Activated naive CD8-positive, alpha-beta T cell treated with anti-CD3 and anti-CD28 coated beads, Interleukin-2, amount 50 U/mL, for 24 hours (primary cell): ENCODE measurements around the gene UBN1.

Experiments
- ATAC-seq: fragments of 150-1000 bp; cut with Tn5 transposase; one replicate; pipeline ENCODE4 v1.10.0; 2021
- DNase-seq: peaks from one replicate; pipeline ENCODE4 v3.0.0; 2021
- H3K27ac Mint-ChIP-seq: one replicate; pipeline ENCODE4 v1.8.0; 2021; ENCODE audit warnings: mild to moderate bottlenecking, mixed read lengths
- H3K27me3 Mint-ChIP-seq: one replicate; pipeline ENCODE4 v1.8.0; 2021; ENCODE audit warnings: mixed read lengths
- H3K36me3 Mint-ChIP-seq: one replicate; pipeline ENCODE4 v1.8.0; 2021; ENCODE audit warnings: low read depth, mixed read lengths
- H3K4me1 Mint-ChIP-seq: one replicate; pipeline ENCODE4 v1.8.0; 2021; ENCODE audit warnings: mixed read lengths
- H3K4me3 Mint-ChIP-seq: one replicate; pipeline ENCODE4 v1.8.0; 2021; ENCODE audit warnings: mild to moderate bottlenecking, moderate library complexity, mixed read lengths
- H3K9me3 Mint-ChIP-seq: one replicate; pipeline ENCODE4 v1.8.0; 2021; ENCODE audit warnings: mixed read lengths

UBN1 gene

DNA sequence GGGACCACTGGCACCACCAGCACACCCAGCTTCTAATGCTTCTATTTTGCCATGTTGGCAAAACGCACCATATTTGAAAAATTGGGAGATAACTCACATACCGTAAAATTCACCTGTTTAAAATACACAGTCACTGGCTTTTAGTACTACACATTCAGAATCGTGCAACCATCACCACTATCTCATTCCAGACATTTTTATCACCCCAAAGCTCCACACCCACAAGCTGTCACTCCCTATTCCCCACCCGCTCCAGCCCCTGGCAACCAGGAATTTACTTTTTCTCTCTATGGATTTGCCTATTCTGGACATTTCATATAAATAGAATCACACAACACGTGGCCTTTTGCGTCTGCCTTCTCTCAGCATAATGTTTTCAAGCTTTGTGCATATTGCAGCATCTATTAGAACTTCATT lies 64.7 kb downstream of the UBN1 start:
- Mint-ChIP-seq H3K9me3 (no peaks in the 10 kb centered on the region), H3K4me1 (no peaks in the 10 kb centered on the region), H3K27me3 (peaks cover 9% of the 10 kb centered on the region), H3K4me3 (no peak overlapping the region), H3K36me3 (no peaks in the 10 kb centered on the region), H3K27ac (no peak overlapping the region)
- no peak for DNase-seq
- ATAC-seq: no peak

DNA sequence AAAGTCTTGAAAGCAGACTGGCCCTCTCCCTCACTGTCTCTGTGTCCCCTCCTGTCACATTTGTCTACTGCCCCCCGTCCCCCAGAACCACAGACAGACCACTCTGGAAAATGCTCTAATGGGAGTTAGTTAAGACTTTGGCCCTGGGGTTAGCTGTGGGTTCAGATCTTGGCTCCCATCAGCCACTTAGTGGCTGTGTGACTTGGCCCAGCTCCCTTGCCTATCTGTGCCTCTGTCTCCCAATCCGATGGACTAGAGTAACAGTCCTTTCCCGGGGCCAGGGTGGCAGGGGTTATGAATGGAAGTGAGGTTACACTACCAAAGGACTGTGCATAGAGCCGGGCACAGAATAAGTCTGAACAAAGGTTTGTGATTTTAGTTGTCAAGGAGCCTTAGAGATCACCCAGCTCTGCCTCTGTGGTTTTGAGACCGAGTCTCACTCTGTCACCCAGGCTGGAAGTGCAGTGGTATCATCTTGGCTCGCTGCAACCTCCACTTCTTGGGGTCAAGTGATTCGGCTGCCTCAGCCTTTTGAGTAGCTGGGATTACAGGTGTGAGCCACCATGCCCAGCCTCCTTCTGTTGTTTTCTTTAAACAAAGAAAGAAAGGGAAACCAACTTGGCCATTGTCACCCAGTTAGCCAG lies 66.0 kb downstream of the UBN1 start:
- no peaks in the 10 kb centered on the region for H3K9me3 Mint-ChIP-seq
- no peaks in the 10 kb centered on the region for H3K4me1 Mint-ChIP-seq
- H3K4me3 Mint-ChIP-seq: no peak overlapping the region
- no peak overlapping the region for H3K27ac Mint-ChIP-seq
- ATAC-seq (no peak), DNase-seq (no peak)
- H3K27me3 Mint-ChIP-seq: peaks cover 4% of the 10 kb centered on the region
- H3K36me3 Mint-ChIP-seq: no peaks in the 10 kb centered on the region

DNA sequence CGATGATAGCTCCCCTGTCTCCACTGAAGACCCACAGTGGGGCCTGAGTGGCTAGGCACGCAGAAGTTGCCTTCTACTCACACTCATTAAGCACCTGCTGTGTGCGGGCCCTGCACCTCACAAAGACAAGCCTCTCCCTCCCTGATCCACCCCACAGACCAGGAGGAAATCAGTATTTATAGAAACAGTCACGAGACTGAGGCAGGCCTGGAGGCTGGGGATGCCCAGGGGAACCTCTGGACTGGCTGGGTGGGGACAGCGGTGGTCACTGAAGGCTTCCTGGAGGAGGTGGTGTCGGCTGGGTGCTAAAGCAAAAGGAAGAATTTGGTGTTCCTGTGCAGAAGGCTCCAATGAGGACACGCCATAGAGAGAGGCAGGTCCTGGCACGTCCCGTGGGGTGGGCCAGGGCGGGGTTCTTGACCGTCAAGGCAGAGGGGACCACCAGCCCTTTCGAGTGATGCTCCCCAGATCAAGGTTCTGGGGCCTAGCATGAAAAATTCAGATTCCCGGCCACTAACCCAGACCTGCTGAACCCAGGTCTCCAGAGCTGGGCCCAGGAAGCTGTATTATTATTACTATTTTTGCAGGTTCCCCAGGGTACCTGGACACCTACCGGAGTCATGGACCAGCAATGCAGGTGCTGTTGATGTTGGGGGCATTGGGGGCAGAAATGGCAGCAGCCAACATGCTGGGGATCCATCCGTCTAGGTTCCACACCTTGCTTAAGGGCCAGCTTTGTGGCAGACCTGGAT lies 66.7 kb downstream of the UBN1 start:
- Mint-ChIP-seq H3K27me3 (peaks cover 3% of the 10 kb centered on the region), H3K27ac (no peak overlapping the region), H3K4me3 (no peak overlapping the region), H3K4me1 (no peaks in the 10 kb centered on the region), H3K36me3 (no peaks in the 10 kb centered on the region), H3K9me3 (no peaks in the 10 kb centered on the region)
- DNase-seq (no peak), ATAC-seq (no peak)

DNA sequence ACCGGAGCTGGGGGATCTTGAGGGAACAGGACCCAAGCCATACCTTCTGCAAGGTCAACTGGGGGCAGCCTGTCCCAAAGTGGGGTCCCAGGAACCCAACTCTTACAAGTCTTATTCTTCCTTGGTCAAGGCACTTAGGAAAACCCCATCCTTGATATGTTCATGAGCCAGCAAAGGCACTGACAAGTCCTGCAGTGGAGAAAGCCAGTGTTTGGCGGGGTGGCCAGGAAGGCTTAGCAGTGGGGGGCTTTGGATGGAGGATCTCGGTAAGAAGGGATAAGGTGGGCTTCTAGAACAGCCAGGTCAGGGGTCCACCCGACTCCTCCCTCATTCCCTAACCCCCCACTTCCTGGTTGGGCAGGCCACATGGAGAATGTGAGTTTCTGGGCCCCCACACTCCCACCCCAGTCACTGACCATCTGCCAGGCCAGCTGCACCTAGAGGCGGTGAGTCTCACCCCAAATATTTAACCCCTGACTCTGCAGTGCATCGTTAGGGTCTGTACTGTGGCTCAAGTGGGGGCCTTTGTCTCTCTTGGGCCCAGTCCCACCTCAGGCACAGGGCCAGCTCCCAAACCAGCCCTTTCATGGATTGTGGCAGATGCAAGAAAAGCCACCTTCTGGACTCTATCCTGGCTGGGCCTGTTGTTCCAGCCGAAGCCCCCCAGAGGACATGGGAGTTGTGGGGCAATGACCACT lies 67.4 kb downstream of the UBN1 start:
- Mint-ChIP-seq H3K4me3 (no peak overlapping the region), H3K4me1 (no peaks in the 10 kb centered on the region), H3K27me3 (peaks cover 3% of the 10 kb centered on the region), H3K9me3 (no peaks in the 10 kb centered on the region), H3K36me3 (no peaks in the 10 kb centered on the region), H3K27ac (no peak overlapping the region)
- DNase-seq (no peak), ATAC-seq (no peak)

DNA sequence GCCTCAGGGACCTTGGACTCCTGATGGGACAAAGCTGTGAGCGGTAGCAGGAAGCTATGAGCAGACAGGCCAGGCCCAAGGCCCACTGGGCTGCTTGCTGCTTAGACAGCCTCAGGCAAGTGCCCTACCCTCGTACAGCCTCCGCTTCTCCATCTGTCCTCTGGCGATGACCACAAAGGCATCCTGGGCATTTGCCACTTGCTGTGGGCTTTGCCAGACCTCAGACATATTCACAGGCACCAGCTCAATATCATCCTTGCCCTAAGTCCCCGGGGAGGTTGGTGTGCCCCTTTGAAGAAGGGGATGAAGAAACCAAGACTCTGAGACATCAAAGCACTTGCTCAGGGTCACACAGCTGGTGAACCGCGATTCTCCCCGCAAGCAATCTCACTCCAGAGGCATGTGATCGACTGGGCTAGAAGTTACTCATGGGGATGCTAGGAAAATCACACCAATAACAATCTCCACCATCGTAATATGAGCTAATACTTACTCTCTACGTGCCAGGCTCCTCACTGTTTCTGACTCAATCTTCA lies 68.0 kb downstream of the UBN1 start:
- Mint-ChIP-seq H3K36me3 (no peaks in the 10 kb centered on the region), H3K27ac (no peak overlapping the region), H3K9me3 (no peaks in the 10 kb centered on the region), H3K27me3 (peaks cover under 1% of the 10 kb centered on the region), H3K4me3 (no peak overlapping the region), H3K4me1 (no peaks in the 10 kb centered on the region)
- no peak for DNase-seq
- no peak for ATAC-seq

GRCh38 chr16:4917117-4917516 lies 69.8 kb downstream of the UBN1 start:
- Mint-ChIP-seq H3K9me3 (no peaks in the 10 kb centered on the region), H3K27ac (no peak overlapping the region), H3K36me3 (no peaks in the 10 kb centered on the region), H3K27me3 (no peaks in the 10 kb centered on the region), H3K4me1 (no peaks in the 10 kb centered on the region), H3K4me3 (no peak overlapping the region)
- DNase-seq (no peak), ATAC-seq (no peak)

DNA sequence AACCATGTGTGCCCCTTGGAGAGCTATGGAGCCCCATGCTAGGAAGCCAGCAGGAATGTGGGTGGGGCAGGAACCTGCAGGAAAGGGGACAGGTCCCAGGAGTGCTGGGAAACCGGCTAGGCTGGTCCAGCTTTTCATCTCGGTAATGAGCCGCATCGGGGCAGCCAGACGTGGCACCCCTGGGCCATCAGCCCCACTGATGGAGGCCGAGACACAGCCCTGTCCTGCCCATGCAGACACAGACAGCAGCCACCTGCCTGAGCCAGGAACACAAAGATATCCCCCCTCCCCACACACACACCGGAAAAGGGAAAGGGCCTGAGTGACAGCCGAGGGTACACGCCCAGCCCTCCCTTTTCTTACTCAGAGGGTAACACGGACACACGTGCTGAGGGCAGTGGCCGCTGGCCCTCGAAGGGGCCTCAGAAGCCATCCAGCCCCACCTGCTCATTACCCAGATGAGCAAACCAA lies 71.5 kb downstream of the UBN1 start:
- no peaks in the 10 kb centered on the region for H3K4me1 Mint-ChIP-seq
- peaks cover 2% of the 10 kb centered on the region for H3K27me3 Mint-ChIP-seq
- H3K9me3 Mint-ChIP-seq: no peaks in the 10 kb centered on the region
- H3K36me3 Mint-ChIP-seq: no peaks in the 10 kb centered on the region
- DNase-seq (no peak), ATAC-seq (no peak)
- no peak overlapping the region for H3K27ac Mint-ChIP-seq
- H3K4me3 Mint-ChIP-seq: no peak overlapping the region

- DNase-seq (no peak), ATAC-seq (no peak)
- peaks cover 3% of the 10 kb centered on the region for H3K9me3 Mint-ChIP-seq
- peaks cover 5% of the 10 kb centered on the region for H3K27me3 Mint-ChIP-seq
- H3K4me3 Mint-ChIP-seq: no peak overlapping the region
- H3K27ac Mint-ChIP-seq: no peak overlapping the region
- H3K4me1 Mint-ChIP-seq: no peaks in the 10 kb centered on the region
- H3K36me3 Mint-ChIP-seq: no peaks in the 10 kb centered on the region
Observed at GRCh38 chr16:4920826-4921225, 73.5 kb downstream of the UBN1 start.

- no peak overlapping the region for H3K4me3 Mint-ChIP-seq
- H3K36me3 Mint-ChIP-seq: peaks cover 3% of the 10 kb centered on the region
- peaks cover 17% of the 10 kb centered on the region for H3K9me3 Mint-ChIP-seq
- DNase-seq (no peak), ATAC-seq (no peak)
- peaks cover 5% of the 10 kb centered on the region for H3K27me3 Mint-ChIP-seq
- no peak overlapping the region for H3K27ac Mint-ChIP-seq
- H3K4me1 Mint-ChIP-seq: no peaks in the 10 kb centered on the region
Observed at GRCh38 chr16:4922721-4923342, 75.6 kb downstream of the UBN1 start.

- Mint-ChIP-seq H3K27ac (no peak overlapping the region), H3K4me3 (no peak overlapping the region), H3K4me1 (no peaks in the 10 kb centered on the region)
Observed at GRCh38 chr16:4923853-4924252, 76.6 kb downstream of the UBN1 start.

DNA sequence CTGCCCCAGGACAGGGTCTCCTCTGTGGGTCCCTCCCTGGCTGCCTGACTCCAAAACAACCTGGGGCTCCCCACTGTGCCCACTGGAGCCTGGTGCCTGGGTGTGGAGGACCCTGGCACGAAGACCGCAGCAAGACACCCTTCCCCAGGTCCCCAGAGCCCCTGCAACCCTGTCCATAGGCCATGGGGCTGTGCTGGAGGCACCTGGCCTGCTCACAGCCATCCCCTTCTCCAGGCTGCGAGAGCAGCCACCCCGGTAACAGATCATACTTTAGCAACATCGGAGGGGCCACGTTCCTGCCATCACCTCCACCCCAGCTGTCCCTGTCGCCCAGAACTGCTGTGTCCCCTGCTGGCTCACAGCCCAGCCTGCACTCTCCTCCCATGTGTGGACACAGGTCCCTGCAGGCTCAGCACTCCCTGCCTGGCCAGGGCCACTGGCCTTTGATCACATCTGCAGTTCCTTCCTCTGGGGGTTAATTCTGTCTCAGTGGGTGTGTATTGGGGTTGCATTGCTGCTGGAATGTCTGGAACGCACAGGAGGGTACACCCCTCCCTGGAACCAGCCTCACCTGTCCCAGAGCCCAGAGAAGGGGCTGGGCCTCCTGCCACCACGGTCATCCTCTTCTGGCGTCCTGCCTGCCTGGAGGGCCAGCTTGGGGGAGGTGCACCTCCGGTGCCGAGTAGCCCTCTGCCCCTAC lies 77.5 kb downstream of the UBN1 start:
- Mint-ChIP-seq H3K4me3 (no peak overlapping the region), H3K27me3 (peaks cover 5% of the 10 kb centered on the region), H3K36me3 (peaks cover 3% of the 10 kb centered on the region), H3K27ac (no peak overlapping the region), H3K9me3 (peaks cover 17% of the 10 kb centered on the region), H3K4me1 (no peaks in the 10 kb centered on the region)
- ATAC-seq: no peak
- DNase-seq: no peak

More at GRCh38 chr16:4923853-4924252, 76.6 kb downstream of the UBN1 start:
- Mint-ChIP-seq H3K36me3 (peaks cover 3% of the 10 kb centered on the region), H3K9me3 (peaks cover 17% of the 10 kb centered on the region), H3K27me3 (peaks cover 5% of the 10 kb centered on the region)
- no peak for ATAC-seq
- DNase-seq: no peak

- no peak for ATAC-seq
- Mint-ChIP-seq H3K4me3 (no peak overlapping the region), H3K4me1 (no peaks in the 10 kb centered on the region), H3K9me3 (peaks cover 17% of the 10 kb centered on the region), H3K27me3 (peaks cover 5% of the 10 kb centered on the region), H3K36me3 (peaks cover 3% of the 10 kb centered on the region), H3K27ac (no peak overlapping the region)
- no peak for DNase-seq
Observed at GRCh38 chr16:4925293-4925607, 78.0 kb downstream of the UBN1 start.

DNA sequence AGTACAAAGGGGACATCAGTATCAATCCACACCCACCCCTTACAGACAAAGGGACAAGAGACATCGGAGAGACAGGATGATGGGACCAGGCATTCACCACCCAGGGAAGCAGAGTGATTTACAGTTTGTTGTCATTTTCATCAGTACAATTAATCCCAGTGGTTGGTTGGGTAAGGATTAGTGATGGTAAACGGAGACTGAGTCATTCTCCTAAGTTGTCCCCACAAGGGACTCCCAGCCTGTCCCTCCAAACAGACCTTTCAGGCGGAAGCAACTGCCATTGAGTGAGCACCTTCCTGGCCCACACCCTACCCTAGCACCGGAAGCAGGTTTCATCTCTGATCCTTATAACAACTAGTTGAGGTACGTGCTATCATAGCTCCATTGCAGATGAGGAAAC lies 78.5 kb downstream of the UBN1 start:
- Mint-ChIP-seq H3K36me3 (peaks cover 3% of the 10 kb centered on the region), H3K4me3 (no peak overlapping the region), H3K27ac (no peak overlapping the region)

DNA sequence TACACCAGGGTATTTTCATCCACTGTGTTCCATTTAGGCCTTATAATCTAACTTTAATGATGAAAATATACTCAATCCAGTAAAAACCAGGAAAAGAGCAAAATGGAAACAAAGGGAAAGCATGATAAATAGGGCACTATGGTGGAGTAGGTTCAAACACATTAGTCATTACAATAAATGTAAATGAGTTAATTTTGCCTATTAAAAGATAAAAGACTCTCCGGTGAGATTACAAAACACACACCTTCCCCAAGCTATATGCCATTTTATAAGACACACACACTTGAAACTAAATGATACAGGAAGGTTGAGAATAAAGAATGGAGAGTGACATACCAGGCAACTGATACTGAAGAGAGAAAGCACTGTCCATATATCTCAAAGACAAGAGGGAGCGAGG lies 79.6 kb downstream of the UBN1 start:
- ATAC-seq (no peak), DNase-seq (no peak)
- Mint-ChIP-seq H3K36me3 (peaks cover 3% of the 10 kb centered on the region), H3K27ac (no peak overlapping the region), H3K27me3 (peaks cover 5% of the 10 kb centered on the region), H3K9me3 (peaks cover 17% of the 10 kb centered on the region), H3K4me3 (no peak overlapping the region), H3K4me1 (no peaks in the 10 kb centered on the region)

More for the DNA sequence above, 78.5 kb downstream of the UBN1 start:
- peaks cover 5% of the 10 kb centered on the region for H3K27me3 Mint-ChIP-seq
- DNase-seq (no peak), ATAC-seq (no peak)
- no peaks in the 10 kb centered on the region for H3K4me1 Mint-ChIP-seq
- H3K9me3 Mint-ChIP-seq: peaks cover 17% of the 10 kb centered on the region
